Measurements from ENCODE around the gene PLEKHG3.

PLEKHG3 gene

GRCh38 chr14:64695071-64695470, 9.2 kb upstream of the PLEKHG3 start:
- TF ChIP-seq ZFX (IDR thresholded peaks at IDR 0.05) = no peak
- TF ChIP-seq CTCF (conservative IDR thresholded peaks at IDR 0.05) = no peak
- H3K27ac ChIP-seq = no peak overlapping the region

GRCh38 chr14:64696355-64696857, 7.8 kb upstream of the PLEKHG3 start:
- no peak overlapping the region for H3K27ac ChIP-seq
- TF ChIP-seq ZFX (IDR thresholded peaks at IDR 0.05) (no peak), CTCF (conservative IDR thresholded peaks at IDR 0.05) (no peak)

- no peak for TF ChIP-seq ZFX (IDR thresholded peaks at IDR 0.05)
- TF ChIP-seq CTCF (conservative IDR thresholded peaks at IDR 0.05) = no peak
- no peak overlapping the region for H3K27ac ChIP-seq
Measured at GRCh38 chr14:64698903-64699302, 5.3 kb upstream of the PLEKHG3 start.

GRCh38 chr14:64700290-64700689, 3.9 kb upstream of the PLEKHG3 start:
- H3K27ac ChIP-seq = no peak overlapping the region
- TF ChIP-seq ZFX (IDR thresholded peaks at IDR 0.05) (no peak), CTCF (conservative IDR thresholded peaks at IDR 0.05) (no peak)

GRCh38 chr14:64700894-64701293, 3.3 kb upstream of the PLEKHG3 start:
- H3K27ac ChIP-seq = no peak overlapping the region
- no peak for TF ChIP-seq CTCF (conservative IDR thresholded peaks at IDR 0.05)
- TF ChIP-seq ZFX (IDR thresholded peaks at IDR 0.05) = no peak

- TF ChIP-seq CTCF (conservative IDR thresholded peaks at IDR 0.05) (no peak), ZFX (IDR thresholded peaks at IDR 0.05) (no peak)
- H3K27ac ChIP-seq = no peak overlapping the region
Measured at GRCh38 chr14:64701660-64702059, 2.6 kb upstream of the PLEKHG3 start.

- no peak overlapping the region for H3K27ac ChIP-seq
- no peak for TF ChIP-seq CTCF (conservative IDR thresholded peaks at IDR 0.05)
- no peak for TF ChIP-seq ZFX (IDR thresholded peaks at IDR 0.05)
Measured at GRCh38 chr14:64702493-64703394, 1.5 kb upstream of the PLEKHG3 start.

All from C4-2B (cell line).